Mammary epithelial cell (primary cell): ENCODE measurements around the gene ITPR2.

Experiments
- EZH2 ChIP-seq: IDR thresholded peaks from 2 replicates; pipeline ENCODE4 v1.6.1; 2012; ENCODE audit warnings: low read length, inconsistent platforms, borderline replicate concordance
- TF ChIP-seq, protein P1 (sequence below), 2 donors: IDR thresholded peaks in 1 of 2; conservative IDR thresholded peaks in 1 of 2; 2 replicates each; pipeline ENCODE4 v1.5.1; 2011 to 2012; ENCODE audit warnings: inconsistent platforms in 2 of 2, low read length in 2 of 2, mild to moderate bottlenecking in 2 of 2, control low read depth in 1 of 2, low read depth in 1 of 2; ENCODE audit not compliant: insufficient read depth in 1 of 2; ENCODE audit errors: extremely low read depth in 1 of 2

DNA sequence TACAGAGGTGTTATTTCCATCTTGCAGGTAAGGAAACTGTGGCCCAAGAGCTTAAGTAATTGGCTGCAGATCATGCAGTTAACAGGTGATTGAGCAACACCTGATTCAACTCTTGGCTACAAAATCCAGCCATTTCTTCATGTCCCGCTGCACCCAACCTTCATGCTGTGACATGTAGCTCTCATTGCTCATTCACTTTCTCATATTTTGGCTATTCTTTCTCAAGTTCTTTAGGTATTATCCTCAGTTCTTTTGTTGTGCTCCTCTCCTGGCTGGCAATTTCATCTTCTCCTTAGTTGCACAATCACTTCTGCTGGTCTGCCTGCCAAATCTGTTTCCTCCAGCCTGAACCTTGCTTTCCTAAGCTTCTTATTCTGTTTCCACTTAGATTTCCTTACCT, 336.8 kb downstream of the ITPR2 start:
- TF ChIP-seq, protein P1, sequence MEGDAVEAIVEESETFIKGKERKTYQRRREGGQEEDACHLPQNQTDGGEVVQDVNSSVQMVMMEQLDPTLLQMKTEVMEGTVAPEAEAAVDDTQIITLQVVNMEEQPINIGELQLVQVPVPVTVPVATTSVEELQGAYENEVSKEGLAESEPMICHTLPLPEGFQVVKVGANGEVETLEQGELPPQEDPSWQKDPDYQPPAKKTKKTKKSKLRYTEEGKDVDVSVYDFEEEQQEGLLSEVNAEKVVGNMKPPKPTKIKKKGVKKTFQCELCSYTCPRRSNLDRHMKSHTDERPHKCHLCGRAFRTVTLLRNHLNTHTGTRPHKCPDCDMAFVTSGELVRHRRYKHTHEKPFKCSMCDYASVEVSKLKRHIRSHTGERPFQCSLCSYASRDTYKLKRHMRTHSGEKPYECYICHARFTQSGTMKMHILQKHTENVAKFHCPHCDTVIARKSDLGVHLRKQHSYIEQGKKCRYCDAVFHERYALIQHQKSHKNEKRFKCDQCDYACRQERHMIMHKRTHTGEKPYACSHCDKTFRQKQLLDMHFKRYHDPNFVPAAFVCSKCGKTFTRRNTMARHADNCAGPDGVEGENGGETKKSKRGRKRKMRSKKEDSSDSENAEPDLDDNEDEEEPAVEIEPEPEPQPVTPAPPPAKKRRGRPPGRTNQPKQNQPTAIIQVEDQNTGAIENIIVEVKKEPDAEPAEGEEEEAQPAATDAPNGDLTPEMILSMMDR (conservative IDR thresholded peaks at IDR 0.05 in 1 of 2, IDR thresholded peaks at IDR 0.05 in 1 of 2; ENCODE audit: extremely low read depth in 1 of 2, insufficient read depth in 1 of 2, low read depth in 1 of 2, low read length in 2 of 2) = no peak
- TF ChIP-seq EZH2 = no peak
